Naive B cell (primary cell): ENCODE data around the gene POLR2L. TPM values are rescaled to one million over a fixed set of nuclear protein-coding genes. Genes with fewer than 3 reads are reported as not detected.

ENCODE experiments used
- ATAC-seq, 2 donors: fragments of 150-1000 bp; cut with Tn5 transposase; 2 replicates each; pipeline ENCODE4 v1.10.0; 2021; ENCODE audit warnings: low read depth in 2 of 2, mild to moderate bottlenecking in 2 of 2, moderate library complexity in 2 of 2
- DNase-seq: peaks from one replicate; pipeline ENCODE4 v3.0.0; 2022
- H3K27ac Mint-ChIP-seq, 6 donors: one replicate each; pipeline ENCODE4 v1.8.0; 2020 to 2022; ENCODE audit warnings: mild to moderate bottlenecking in 6 of 6, mixed read lengths in 6 of 6, moderate library complexity in 5 of 6, inconsistent platforms in 2 of 6
- H3K27me3 Mint-ChIP-seq, 3 donors: one replicate each; pipeline ENCODE4 v1.8.0; 2021 to 2022; ENCODE audit warnings: mixed read lengths in 3 of 3, mild to moderate bottlenecking in 1 of 3
- H3K36me3 Mint-ChIP-seq, 2 donors: one replicate each; pipeline ENCODE4 v1.8.0; 2020 to 2022; ENCODE audit warnings: mixed read lengths in 2 of 2, inconsistent platforms in 1 of 2, mild to moderate bottlenecking in 1 of 2
- H3K4me1 Mint-ChIP-seq, 3 donors: one replicate each; pipeline ENCODE4 v1.8.0; 2020 to 2022; ENCODE audit warnings: mixed read lengths in 3 of 3, inconsistent platforms in 1 of 3, mild to moderate bottlenecking in 1 of 3, moderate library complexity in 1 of 3
- H3K4me3 Mint-ChIP-seq, 8 donors: one replicate each; pipeline ENCODE4 v1.8.0; 2020 to 2022; ENCODE audit warnings: mild to moderate bottlenecking in 8 of 8, mixed read lengths in 8 of 8, moderate library complexity in 8 of 8, inconsistent platforms in 2 of 8
- H3K9me3 Mint-ChIP-seq, 7 donors: one replicate each; pipeline ENCODE4 v1.8.0; 2020 to 2022; ENCODE audit warnings: mixed read lengths in 7 of 7, mild to moderate bottlenecking in 5 of 7, inconsistent platforms in 2 of 7, moderate library complexity in 1 of 7
- polyA plus RNA-seq, 6 donors: library from polyadenylated mRNA; unstranded; fragments of 300-500 nt; fragmentation: Illumina TruSeq; gene quantifications; one replicate each; pipeline ENCODE4 v1.2.3, GENCODE V29; 2021; ENCODE audit warnings: low read depth in 6 of 6

Gene POLR2L
- polyA plus RNA-seq, 6 donors from 2014 or later = 41.3 to 68.4 (median 55.9) TPM

DNA sequence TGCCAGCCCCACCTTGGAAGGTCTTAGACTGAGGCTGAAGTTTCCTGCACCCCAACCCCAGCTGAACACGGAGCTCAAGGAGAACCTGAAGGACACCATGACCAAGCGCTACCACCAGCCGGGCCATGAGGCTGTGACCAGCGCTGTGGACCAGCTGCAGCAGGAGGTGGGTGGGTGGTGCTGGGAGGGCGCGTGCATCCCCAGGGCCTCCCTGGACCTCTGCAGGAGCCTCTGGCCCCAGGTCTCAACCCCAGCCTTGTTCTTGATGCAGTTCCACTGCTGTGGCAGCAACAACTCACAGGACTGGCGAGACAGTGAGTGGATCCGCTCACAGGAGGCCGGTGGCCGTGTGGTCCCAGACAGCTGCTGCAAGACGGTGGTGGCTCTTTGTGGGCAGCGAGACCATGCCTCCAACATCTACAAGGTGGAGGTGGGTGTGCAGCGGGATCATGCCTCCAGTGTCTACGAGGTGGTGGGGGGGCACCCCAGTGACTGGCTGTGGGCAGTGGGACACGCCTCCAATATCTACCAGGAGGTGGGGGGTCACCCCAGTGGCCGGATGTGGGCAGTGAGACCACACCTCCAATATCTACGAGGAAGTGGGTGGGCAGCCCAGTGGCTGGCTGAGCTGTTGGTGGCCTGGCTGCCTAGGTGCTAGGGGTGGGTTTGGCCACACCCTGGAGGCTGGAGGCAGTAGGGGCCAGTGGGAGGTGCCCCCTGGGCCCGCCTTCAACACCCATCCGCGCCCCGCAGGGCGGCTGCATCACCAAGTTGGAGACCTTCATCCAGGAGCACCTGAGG is 4.9 kb downstream of the POLR2L start:
- Mint-ChIP-seq H3K9me3 (no peaks in the 10 kb centered on the region), H3K4me3 (peak overlapping the region in 1 of 8 donors; percentile 53), H3K27ac (peak overlapping the region in 1 of 6 donors; percentile 16), H3K4me1 (peaks cover 12 to 21% (median 19%) of the 10 kb centered on the region in 3 donors), H3K36me3 (no peaks in the 10 kb centered on the region), H3K27me3 (peaks cover 0 to 7% (median 5%) of the 10 kb centered on the region in 3 donors)
- DNase-seq (no peak), ATAC-seq (no peak)

DNA sequence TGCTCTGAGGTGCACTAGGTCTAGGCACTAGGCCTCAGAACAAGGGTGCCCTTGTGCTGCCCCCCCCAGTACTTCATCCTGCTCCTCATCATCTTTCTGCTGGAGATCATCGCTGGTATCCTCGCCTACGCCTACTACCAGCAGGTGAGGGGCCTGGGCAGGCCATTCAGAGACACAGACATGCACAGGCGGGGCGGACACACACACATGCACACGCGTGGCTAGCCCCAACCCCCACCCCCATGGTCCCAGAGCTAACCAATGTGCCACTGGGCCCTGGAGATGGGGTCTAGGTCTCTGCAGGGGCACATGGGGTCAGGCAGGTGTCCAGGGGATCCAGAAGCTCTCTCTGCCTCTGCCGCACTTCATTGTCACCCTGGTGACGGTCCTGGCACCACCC is 5.6 kb downstream of the POLR2L start:
- DNase-seq (no peak), ATAC-seq (no peak)
- Mint-ChIP-seq H3K9me3 (no peaks in the 10 kb centered on the region), H3K4me3 (peak overlapping the region in 1 of 8 donors; percentile 53), H3K4me1 (peaks cover 19 to 25% (median 22%) of the 10 kb centered on the region in 3 donors), H3K27me3 (peaks cover 5 to 10% (median 5%) of the 10 kb centered on the region in 3 donors), H3K36me3 (no peaks in the 10 kb centered on the region), H3K27ac (no peak overlapping the region)

DNA sequence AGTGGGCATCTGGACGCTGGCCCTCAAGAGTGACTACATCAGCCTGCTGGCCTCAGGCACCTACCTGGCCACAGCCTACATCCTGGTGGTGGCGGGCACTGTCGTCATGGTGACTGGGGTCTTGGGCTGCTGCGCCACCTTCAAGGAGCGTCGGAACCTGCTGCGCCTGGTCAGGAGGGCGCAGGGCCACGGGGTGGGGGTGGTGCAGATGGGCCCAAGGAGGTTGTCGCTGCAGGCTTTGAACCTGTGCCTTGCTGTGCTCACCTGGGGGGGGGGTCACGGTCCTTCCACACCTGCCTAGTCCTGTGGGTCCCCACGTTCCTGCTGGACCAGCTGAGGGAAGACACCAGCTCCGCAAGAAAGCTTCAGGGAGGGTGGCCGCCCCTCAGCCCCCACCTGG is 6.1 kb downstream of the POLR2L start:
- Mint-ChIP-seq H3K27ac (no peak overlapping the region), H3K27me3 (peaks cover 5 to 15% (median 9%) of the 10 kb centered on the region in 3 donors), H3K36me3 (no peaks in the 10 kb centered on the region), H3K9me3 (no peaks in the 10 kb centered on the region), H3K4me3 (no peak overlapping the region), H3K4me1 (peaks cover 23 to 26% (median 24%) of the 10 kb centered on the region in 3 donors)
- DNase-seq (no peak), ATAC-seq (no peak)

DNA sequence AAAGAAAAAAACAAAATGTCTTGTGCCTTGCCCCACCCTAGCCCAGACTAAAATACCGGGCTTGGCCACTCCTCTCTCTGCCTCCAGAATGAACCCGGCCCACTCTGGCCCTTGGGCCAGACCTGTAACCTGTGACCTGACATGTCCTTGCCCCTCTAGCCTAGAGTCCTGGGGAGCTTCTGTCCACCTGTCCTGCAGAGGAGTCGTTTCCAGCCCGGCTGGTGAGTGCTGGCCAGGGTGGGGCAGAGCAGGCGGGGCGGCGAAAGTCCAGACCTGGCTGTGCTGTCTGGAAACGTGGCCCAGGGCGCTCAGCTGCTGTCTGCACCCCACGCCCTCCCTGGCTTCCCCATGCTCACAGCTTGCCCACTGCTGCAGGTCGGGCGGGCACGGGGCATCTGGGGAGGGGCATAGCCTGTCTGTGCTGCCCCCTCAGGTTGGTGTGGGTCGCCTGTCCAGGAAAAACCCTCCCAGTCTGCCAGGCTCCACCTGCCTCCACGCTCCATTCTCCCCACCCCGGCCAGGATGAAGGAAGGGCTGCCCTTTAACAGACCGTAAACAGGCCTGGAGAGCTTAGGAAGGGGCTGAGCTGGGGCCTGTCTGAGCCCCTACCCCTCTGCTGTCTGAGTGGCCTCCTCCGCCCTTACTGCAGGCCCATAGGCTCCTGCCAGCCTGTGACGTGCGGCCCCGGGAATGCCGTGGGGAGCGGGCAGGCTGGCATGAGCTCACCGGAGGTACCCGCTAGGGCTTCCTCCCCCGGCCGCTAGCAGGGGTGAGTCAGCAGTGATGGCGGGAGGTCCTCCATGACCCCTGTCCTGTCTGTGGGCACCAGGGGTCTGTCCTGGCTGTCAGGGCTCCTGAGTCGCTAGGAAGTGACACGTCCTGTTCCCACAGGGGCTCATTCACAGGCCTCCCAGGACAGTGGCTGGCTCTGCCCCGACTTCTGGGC is 7.7 kb downstream of the POLR2L start:
- H3K4me1 Mint-ChIP-seq = peaks cover 14 to 24% (median 17%) of the 10 kb centered on the region in 3 donors
- no peaks in the 10 kb centered on the region for H3K9me3 Mint-ChIP-seq
- peak overlapping the region; percentile 25 to 82 (median 71) for H3K4me3 Mint-ChIP-seq
- DNase-seq = no peak
- peak overlapping the region in 1 of 6 donors; percentile 31 for H3K27ac Mint-ChIP-seq
- no peaks in the 10 kb centered on the region for H3K36me3 Mint-ChIP-seq
- ATAC-seq = no peak
- peaks cover 5 to 27% (median 9%) of the 10 kb centered on the region in 3 donors for H3K27me3 Mint-ChIP-seq

DNA sequence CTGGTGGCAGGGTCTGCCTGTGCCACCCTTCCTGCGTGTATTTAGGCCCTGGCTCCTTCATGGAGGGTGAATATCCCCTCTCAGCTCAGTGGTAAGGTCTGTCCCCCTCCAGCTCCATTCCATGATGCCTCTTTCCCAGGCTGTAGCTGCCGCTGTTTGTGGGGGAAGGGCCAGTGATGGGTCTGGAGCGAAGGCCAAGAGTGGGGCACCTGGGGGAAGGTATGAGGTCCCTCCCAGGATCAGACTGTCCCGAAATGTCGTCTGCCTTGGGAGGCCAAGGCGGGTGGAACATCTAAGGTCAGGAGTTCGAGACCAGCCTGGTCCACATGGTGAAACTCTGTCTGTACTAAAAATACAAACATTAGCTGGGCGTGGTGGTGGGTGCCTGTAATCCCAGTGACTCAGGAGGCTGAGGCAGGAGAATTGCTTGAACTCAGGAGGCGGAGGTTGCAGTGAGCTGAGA is 8.4 kb downstream of the POLR2L start:
- H3K27ac Mint-ChIP-seq = peak overlapping the region in 2 of 6 donors; percentile 27 to 31
- ATAC-seq (no peak), DNase-seq (no peak)
- H3K4me3 Mint-ChIP-seq = peak overlapping the region; percentile 47 to 82 (median 72)
- no peaks in the 10 kb centered on the region for H3K36me3 Mint-ChIP-seq
- peaks cover 20 to 32% (median 25%) of the 10 kb centered on the region in 3 donors for H3K4me1 Mint-ChIP-seq
- no peaks in the 10 kb centered on the region for H3K9me3 Mint-ChIP-seq
- H3K27me3 Mint-ChIP-seq = peaks cover 10 to 34% (median 15%) of the 10 kb centered on the region in 3 donors

DNA sequence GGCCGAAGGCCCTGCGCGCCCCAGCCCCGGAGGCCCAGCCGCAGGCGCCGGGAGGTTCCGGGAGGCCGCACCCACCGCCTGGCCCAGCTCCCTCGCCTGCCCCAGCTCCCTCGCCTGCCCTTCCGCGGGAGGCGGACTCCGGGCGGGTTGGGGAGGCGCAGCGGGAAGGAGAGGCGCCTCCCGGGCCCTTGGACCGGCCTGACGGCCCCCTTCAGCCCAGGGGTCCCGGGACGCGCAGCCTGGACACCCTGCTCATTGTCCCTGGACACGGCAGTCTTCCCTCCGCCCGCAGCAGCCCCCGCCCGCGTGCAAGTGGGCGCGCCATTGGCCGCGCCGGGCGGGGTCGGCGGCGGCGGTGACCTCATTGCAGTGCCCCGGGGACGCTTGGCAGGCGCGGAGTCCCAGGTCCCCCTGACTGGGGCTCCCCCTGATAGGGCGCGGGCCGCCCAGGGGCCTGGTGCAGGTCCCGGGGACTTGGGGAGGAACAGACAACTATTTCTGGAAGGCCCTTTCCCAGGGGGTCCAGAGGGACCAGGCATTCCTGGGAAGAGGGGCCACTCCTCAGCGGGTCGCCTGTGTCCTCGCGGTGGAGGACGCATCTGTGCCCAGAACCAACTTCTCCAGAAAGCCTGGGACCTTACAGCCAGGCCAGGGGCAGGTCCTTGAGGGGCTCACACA is 9.1 kb downstream of the POLR2L start:
- Mint-ChIP-seq H3K27me3 (peaks cover 10 to 41% (median 21%) of the 10 kb centered on the region in 3 donors), H3K4me3 (peak overlapping the region; percentile 22 to 86 (median 72)), H3K4me1 (peaks cover 24 to 38% (median 29%) of the 10 kb centered on the region in 3 donors), H3K36me3 (no peaks in the 10 kb centered on the region), H3K27ac (peak overlapping the region in 1 of 6 donors; percentile 27), H3K9me3 (no peaks in the 10 kb centered on the region)
- ATAC-seq (peak; percentile 51 to 63), DNase-seq (no peak)

DNA sequence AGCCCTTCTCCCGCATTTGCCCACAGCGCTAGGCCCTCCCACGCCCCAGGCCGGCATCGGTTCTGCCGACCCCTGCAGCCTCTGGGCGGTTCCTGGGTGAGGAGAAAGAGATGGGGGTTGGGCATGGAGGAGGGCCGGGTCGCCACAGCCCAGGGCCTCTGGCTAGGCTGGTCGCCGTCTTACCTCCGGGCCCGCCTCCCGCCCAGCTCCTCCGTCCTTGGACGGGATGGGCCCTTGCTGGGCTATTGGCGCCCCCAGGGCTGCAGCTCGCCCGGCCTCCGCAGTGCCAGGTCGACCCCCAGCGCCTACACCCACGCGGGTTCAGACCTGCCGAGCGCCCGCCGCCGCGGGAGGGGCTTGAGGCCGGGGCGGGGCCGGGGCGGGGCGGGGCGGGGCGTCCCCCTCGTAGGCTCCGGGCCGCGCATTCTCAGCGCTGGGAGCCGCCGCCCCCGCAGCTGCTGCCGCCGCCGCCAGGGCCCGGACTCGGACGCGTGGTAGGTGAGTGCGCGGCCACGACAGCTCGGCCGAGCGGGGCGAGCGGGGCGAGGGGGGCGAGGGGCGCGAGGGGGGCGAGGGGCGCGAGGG is 9.7 kb downstream of the POLR2L start, which contains the start of gene CD151:
Gene CD151 (plus strand): TSS at position 424 of the 585 bp plus-strand sequence. CDS start 3,118 bp downstream, outside the sequence.
- no peak for DNase-seq
- no peaks in the 10 kb centered on the region for H3K9me3 Mint-ChIP-seq
- no peaks in the 10 kb centered on the region for H3K36me3 Mint-ChIP-seq
- peak within 1 kb of the TSS in 4 of 6 donors; percentile 1 to 78 (median 29) for H3K27ac Mint-ChIP-seq
- H3K27me3 Mint-ChIP-seq = peaks cover 16 to 47% (median 28%) of the 10 kb centered on the region in 3 donors
- H3K4me3 Mint-ChIP-seq = peak within 1 kb of the TSS; percentile 47 to 86 (median 74)
- H3K4me1 Mint-ChIP-seq = peaks cover 30 to 45% (median 34%) of the 10 kb centered on the region in 3 donors
- ATAC-seq = peak; percentile 54 to 62

DNA sequence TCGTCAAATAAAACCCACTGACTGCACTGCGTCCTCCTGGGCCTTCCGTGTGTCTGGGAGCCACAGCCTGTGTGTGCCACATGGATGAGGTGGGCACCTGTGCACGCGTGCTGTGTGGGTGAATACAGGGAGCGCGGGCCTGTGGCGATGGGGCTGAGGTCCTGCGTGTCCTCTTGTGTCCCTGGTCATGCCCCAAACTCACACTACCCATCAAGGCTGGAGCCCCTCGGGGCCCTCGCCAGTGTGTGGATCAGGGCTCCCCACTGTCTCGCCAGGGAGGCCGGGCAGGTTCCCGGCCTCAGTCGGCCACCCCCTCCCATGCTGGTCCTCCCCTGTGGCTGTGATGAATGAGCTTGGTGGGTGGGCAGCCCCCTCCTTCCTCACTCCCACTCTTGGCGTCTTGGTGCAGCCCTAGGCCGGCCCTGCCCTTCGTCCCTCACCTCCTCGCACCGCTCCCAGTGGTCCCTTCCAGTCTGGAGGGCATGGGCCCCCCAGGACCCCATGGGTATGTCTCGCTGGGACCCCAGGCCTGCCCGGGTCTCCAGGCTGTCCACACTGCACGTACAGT is 10.3 kb downstream of the POLR2L start:
- H3K4me3 Mint-ChIP-seq = peak overlapping the region; percentile 41 to 86 (median 70)
- H3K27ac Mint-ChIP-seq = peak overlapping the region in 1 of 6 donors; percentile 1
- H3K4me1 Mint-ChIP-seq = peaks cover 32 to 48% (median 37%) of the 10 kb centered on the region in 3 donors
- H3K36me3 Mint-ChIP-seq = no peaks in the 10 kb centered on the region
- H3K9me3 Mint-ChIP-seq = no peaks in the 10 kb centered on the region
- no peak for DNase-seq
- no peak for ATAC-seq
- peaks cover 16 to 50% (median 29%) of the 10 kb centered on the region in 3 donors for H3K27me3 Mint-ChIP-seq

DNA sequence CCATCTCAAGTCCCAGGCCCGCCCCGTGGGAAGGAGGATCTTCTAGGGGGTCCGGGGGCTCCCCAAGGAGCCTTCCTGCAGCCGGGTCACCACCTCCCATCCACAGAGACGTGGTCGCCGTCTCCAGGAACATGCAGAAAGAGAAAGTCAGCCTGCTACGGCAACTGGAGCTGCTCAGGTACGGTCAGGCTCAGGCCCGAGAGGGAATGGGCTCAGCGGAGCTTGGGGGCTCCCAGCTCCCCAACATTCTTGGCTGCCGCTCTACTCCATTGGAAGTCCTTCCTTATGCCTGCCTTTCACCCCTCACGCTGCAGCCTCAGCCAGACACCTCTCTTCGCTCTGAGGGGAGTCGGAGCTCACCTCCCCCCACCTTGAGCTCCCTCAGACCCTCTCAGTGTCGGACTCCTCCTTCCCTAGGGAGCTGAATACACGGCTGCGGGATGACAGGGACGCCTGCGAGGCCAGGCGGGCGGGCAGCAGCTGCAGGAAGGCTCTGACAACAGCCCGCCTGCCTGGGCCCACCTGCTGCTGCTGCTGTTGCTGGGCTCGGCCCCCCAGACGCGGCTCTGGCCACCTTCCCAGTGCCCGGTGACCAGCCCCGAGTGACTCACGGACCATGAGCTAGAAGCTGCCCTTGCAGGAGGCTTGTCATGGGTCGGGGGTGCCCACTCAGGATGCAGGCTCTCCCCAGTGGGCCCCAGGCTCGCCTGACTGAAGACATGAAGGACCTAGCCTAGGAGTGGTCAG is 11.0 kb downstream of the POLR2L start:
- Mint-ChIP-seq H3K9me3 (no peaks in the 10 kb centered on the region), H3K4me1 (peaks cover 37 to 48% (median 37%) of the 10 kb centered on the region in 3 donors), H3K27ac (no peak overlapping the region), H3K27me3 (peaks cover 16 to 50% (median 29%) of the 10 kb centered on the region in 3 donors), H3K36me3 (no peaks in the 10 kb centered on the region), H3K4me3 (peak overlapping the region; percentile 41 to 89 (median 70))
- DNase-seq (no peak), ATAC-seq (no peak)

DNA sequence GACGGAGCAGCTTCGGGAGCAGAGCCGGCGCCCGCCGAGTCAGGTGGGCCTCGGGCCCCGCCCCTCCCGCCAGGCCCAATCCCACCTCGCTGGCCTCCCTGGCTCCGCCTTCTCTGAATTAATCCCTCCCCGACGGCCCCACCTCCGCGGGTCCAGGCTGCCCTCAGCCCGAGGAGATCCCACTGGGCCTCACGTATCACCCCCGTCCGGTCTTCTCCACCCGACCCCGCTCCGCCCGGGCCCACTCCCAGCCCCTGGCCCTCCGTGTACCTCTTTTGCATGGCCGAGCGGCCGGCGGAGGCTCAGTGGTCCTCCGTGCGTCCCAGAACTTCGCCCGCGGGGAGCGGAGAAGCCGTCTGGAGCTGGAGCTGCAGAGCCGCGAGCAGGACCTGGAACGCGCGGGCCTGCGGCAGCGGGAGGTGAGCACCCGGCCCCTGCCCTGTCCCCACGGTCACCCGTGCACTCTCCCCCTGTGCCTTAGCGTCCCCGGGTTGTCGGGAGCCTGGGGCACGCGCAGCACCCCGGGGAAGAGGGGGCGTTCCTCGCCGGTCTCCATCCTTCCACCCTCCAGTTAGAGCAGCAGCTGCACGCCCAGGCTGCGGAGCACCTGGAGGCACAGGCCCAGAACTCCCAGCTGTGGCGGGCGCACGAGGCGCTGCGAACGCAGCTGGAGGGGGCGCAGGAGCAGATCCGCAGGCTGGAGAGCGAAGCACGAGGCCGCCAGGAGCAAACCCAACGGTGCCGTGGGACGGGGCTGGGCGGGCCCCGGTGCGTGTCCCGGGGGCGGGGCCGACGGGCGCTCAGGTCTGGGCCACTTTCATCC is 11.8 kb downstream of the POLR2L start:
- peaks cover 37 to 48% (median 37%) of the 10 kb centered on the region in 3 donors for H3K4me1 Mint-ChIP-seq
- DNase-seq (peak; percentile 58), ATAC-seq (peak; percentile 44 to 49)
- peaks cover 16 to 50% (median 29%) of the 10 kb centered on the region in 3 donors for H3K27me3 Mint-ChIP-seq
- H3K36me3 Mint-ChIP-seq = no peaks in the 10 kb centered on the region
- no peaks in the 10 kb centered on the region for H3K9me3 Mint-ChIP-seq
- H3K4me3 Mint-ChIP-seq = peak overlapping the region; percentile 20 to 87 (median 78)
- H3K27ac Mint-ChIP-seq = no peak overlapping the region

DNA sequence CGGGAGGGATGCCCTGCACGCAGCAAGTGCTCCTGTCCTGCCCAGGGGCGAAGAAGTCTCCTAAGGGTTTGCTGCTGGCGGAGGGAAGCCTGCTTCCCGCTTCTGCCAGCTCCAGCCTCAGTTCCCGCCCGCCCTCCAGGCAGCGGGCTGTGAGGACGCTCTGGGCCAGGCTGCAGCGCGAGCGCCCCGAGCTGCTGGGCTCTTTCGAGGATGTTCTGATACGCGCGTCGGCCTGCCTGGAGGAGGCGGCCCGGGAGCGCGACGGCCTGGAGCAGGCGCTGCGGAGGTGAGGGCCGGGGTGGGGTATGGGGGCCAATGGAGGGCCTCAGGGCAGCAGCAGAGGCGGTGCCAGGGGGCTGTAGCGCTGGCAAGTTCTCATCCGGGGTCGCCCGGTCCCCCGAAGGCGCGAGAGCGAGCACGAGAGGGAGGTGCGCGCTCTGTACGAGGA is 12.5 kb downstream of the POLR2L start:
- Mint-ChIP-seq H3K4me1 (peaks cover 34 to 48% (median 37%) of the 10 kb centered on the region in 3 donors), H3K27ac (no peak overlapping the region), H3K27me3 (peaks cover 16 to 50% (median 29%) of the 10 kb centered on the region in 3 donors), H3K36me3 (peaks cover 0 to 5% of the 10 kb centered on the region in 2 donors), H3K9me3 (no peaks in the 10 kb centered on the region), H3K4me3 (peak overlapping the region; percentile 75 to 87 (median 79))
- peak in 1 of 2 donors; percentile 5 for ATAC-seq
- DNase-seq = no peak
